H1 (cell line): ENCODE data around the gene FAM53B. TPM values are rescaled to one million over a fixed set of nuclear protein-coding genes. Genes with fewer than 3 reads are reported as not detected.

Experiments
- CTCF ChIA-PET: fragments of 300-600 bp; sonication (Branson Sonifier 250); formaldehyde crosslinking; loops from one replicate; lab custom pipeline; 2021; ENCODE audit not compliant: partially characterized antibody; lab: Charles Lee
- POLR2A ChIA-PET: fragments of 300-600 bp; sonication (Branson Sonifier 250); formaldehyde crosslinking; loops from one replicate; lab custom pipeline; 2021; ENCODE audit warnings: inconsistent platforms; ENCODE audit not compliant: partially characterized antibody; lab: Charles Lee
- DNase-seq, 2 experiments: peaks; one replicate each; pipeline versions ENCODE4 v3.0.0 to v3.0.0-alpha.2; 2010 to 2022; ENCODE audit warnings: low spot score in 2 of 2, low read depth in 1 of 2, mixed read lengths in 1 of 2
- FAIRE-seq: peaks from 2 replicates; lab custom pipeline; 2011; peaks lifted over from hg19 to GRCh38; lab: Jason Lieb, UNC
- H2AFZ ChIP-seq: 2 replicates; pipeline ENCODE4 v1.8.1; 2012; ENCODE audit warnings: low read length, inconsistent platforms
- H2AK5ac ChIP-seq: 2 replicates; pipeline ENCODE4 v1.6.1; 2013; ENCODE audit warnings: low read depth, low read length
- H2BK120ac ChIP-seq: replicated peaks from 2 replicates; pipeline ENCODE3; 2013; ENCODE audit warnings: low read depth, low read length, inconsistent platforms
- H2BK12ac ChIP-seq: 2 replicates; pipeline ENCODE4 v1.6.1; 2013; ENCODE audit warnings: low read depth, low read length
- H2BK15ac ChIP-seq: 2 replicates; pipeline ENCODE4 v1.6.1; 2013; ENCODE audit warnings: low read length
- H2BK20ac ChIP-seq: 2 replicates; pipeline ENCODE4 v1.6.1; 2013; ENCODE audit warnings: low read length
- H2BK5ac ChIP-seq: 2 replicates; pipeline ENCODE4 v1.6.1; 2013; ENCODE audit warnings: low read depth, low read length
- H3K14ac ChIP-seq: 2 replicates; pipeline ENCODE4 v1.6.1; 2013; ENCODE audit warnings: inconsistent platforms; ENCODE audit not compliant: insufficient read length
- H3K18ac ChIP-seq: 2 replicates; pipeline ENCODE4 v1.6.1; 2013; ENCODE audit warnings: low read length; ENCODE audit errors: extremely low read depth
- H3K23ac ChIP-seq: 2 replicates; pipeline ENCODE4 v1.6.1; 2013; ENCODE audit warnings: inconsistent platforms; ENCODE audit not compliant: insufficient read length
- H3K23me2 ChIP-seq: 2 replicates; pipeline ENCODE4 v1.6.1; 2013; ENCODE audit warnings: low read depth, low read length
- H3K27ac ChIP-seq: 2 replicates; pipeline ENCODE4 v1.6.1; 2011; ENCODE audit warnings: low read depth, low read length, inconsistent platforms
- H3K27me3 ChIP-seq, 4 experiments: replicated peaks in 1 of 4; 1 replicate in 1 of 4; 2 replicates in 3 of 4; pipeline versions ENCODE4 v1.6.1 to v1.8.1; 2011 to 2013; ENCODE audit warnings: low read length in 3 of 4, mild to moderate bottlenecking in 3 of 4, inconsistent platforms in 2 of 4, mixed read lengths in 2 of 4, moderate library complexity in 1 of 4; ENCODE audit not compliant: control insufficient read depth in 3 of 4, insufficient read depth in 3 of 4; ENCODE audit errors: extremely low read depth in 1 of 4
- H3K36me3 ChIP-seq, 4 experiments: 2 replicates each; pipeline versions ENCODE4 v1.6.1 to v1.8.1; 2011 to 2013; ENCODE audit warnings: mild to moderate bottlenecking in 4 of 4, low read length in 3 of 4, moderate library complexity in 2 of 4, control low read depth in 1 of 4, inconsistent platforms in 1 of 4; ENCODE audit not compliant: insufficient read depth in 4 of 4, control insufficient read depth in 2 of 4
- H3K4ac ChIP-seq: replicated peaks from 2 replicates; pipeline ENCODE3; 2013; ENCODE audit warnings: low read length, low read depth, mixed read lengths, inconsistent platforms; ENCODE audit not compliant: insufficient read length
- H3K4me1 ChIP-seq, 4 experiments: replicated peaks in 1 of 4; 1 replicate in 1 of 4; 2 replicates in 3 of 4; pipeline versions ENCODE4 v1.6.1 to v1.8.1; 2011 to 2013; ENCODE audit warnings: low read length in 3 of 4, inconsistent platforms in 2 of 4, mixed read lengths in 1 of 4; ENCODE audit not compliant: insufficient read depth in 4 of 4, control insufficient read depth in 3 of 4
- H3K4me2 ChIP-seq, 2 experiments: 2 replicates each; pipeline versions ENCODE4 v1.6.1 to v1.8.1; 2011 to 2013; ENCODE audit warnings: low read depth in 2 of 2, low read length in 2 of 2, control low read depth in 1 of 2, inconsistent platforms in 1 of 2, mild to moderate bottlenecking in 1 of 2; ENCODE audit not compliant: insufficient read depth in 1 of 2
- H3K4me3 ChIP-seq, 4 experiments: fragments of 200-600, 300-600 bp in 1 of 4; sonication (generic), shearing (Covaris generic), sonication (Bioruptor Twin) in 1 of 4; 2 replicates each; pipeline versions ENCODE4 v1.5.1 to v1.8.1; 2011 to 2016; ENCODE audit warnings: low read length in 4 of 4, low read depth in 3 of 4, control low read depth in 2 of 4, inconsistent platforms in 2 of 4, mild to moderate bottlenecking in 2 of 4, mixed read lengths in 1 of 4, moderate library complexity in 1 of 4; ENCODE audit not compliant: insufficient read depth in 2 of 4; ENCODE audit errors: extremely low read depth in 1 of 4
- H3K56ac ChIP-seq: replicated peaks from 2 replicates; pipeline ENCODE3; 2013; ENCODE audit warnings: low read depth, mild to moderate bottlenecking, mixed read lengths, low read length, inconsistent platforms; ENCODE audit not compliant: insufficient read length
- H3K79me1 ChIP-seq: 2 replicates; pipeline ENCODE4 v1.6.1; 2013; ENCODE audit warnings: low read depth, low read length, control low read depth
- H3K79me2 ChIP-seq, 2 experiments: 2 replicates each; pipeline versions ENCODE4 v1.6.1 to v1.8.1; 2012 to 2013; ENCODE audit warnings: low read length in 2 of 2, mild to moderate bottlenecking in 2 of 2, inconsistent platforms in 1 of 2; ENCODE audit not compliant: insufficient read depth in 2 of 2, control insufficient read depth in 1 of 2
- H3K9ac ChIP-seq, 4 experiments: replicated peaks in 1 of 4; 1 replicate in 1 of 4; 2 replicates in 3 of 4; pipeline versions ENCODE4 v1.6.1 to v1.8.1; 2011 to 2013; ENCODE audit warnings: low read depth in 3 of 4, low read length in 3 of 4, control low read depth in 2 of 4, mild to moderate bottlenecking in 2 of 4, moderate library complexity in 2 of 4, inconsistent platforms in 1 of 4; ENCODE audit errors: extremely low read depth in 1 of 4
- H3K9me3 ChIP-seq, 2 experiments: 2 replicates each; pipeline versions ENCODE4 v1.6.1 to v1.8.1; 2012 to 2013; ENCODE audit warnings: mild to moderate bottlenecking in 2 of 2, moderate library complexity in 2 of 2, control low read depth in 1 of 2, inconsistent platforms in 1 of 2, low read depth in 1 of 2, low read length in 1 of 2, mixed read lengths in 1 of 2; ENCODE audit not compliant: insufficient read depth in 2 of 2
- H4K20me1 ChIP-seq, 2 experiments: replicated peaks in 1 of 2; 2 replicates each; pipeline versions ENCODE3 to v1.8.1; 2011 to 2013; ENCODE audit warnings: inconsistent platforms in 2 of 2, low read length in 2 of 2, mild to moderate bottlenecking in 1 of 2; ENCODE audit not compliant: insufficient read depth in 2 of 2, control insufficient read depth in 1 of 2
- H4K5ac ChIP-seq: 2 replicates; pipeline ENCODE4 v1.6.1; 2013; ENCODE audit warnings: low read length, low read depth, mixed read lengths, inconsistent platforms; ENCODE audit not compliant: insufficient read length
- H4K8ac ChIP-seq: 2 replicates; pipeline ENCODE4 v1.8.0; 2013; ENCODE audit warnings: mild to moderate bottlenecking, moderate library complexity, low read length, inconsistent platforms; ENCODE audit not compliant: insufficient read depth; ENCODE audit errors: extremely low read depth
- H4K91ac ChIP-seq: replicated peaks from 2 replicates; pipeline ENCODE3; 2013; ENCODE audit warnings: low read length, mixed read lengths, inconsistent platforms; ENCODE audit not compliant: insufficient read length
- CHD1 ChIP-seq: IDR thresholded peaks from 2 replicates; pipeline ENCODE4 v1.6.1; 2012; ENCODE audit warnings: low read depth, low read length, improper control_type of control experiment
- EZH2 ChIP-seq: fragments of 200-600 bp; sonication (generic); IDR thresholded peaks from 2 replicates; pipeline ENCODE4 v1.7.1; 2012; ENCODE audit warnings: low read depth, mild to moderate bottlenecking, moderate library complexity, low read length, inconsistent platforms; ENCODE audit not compliant: severe bottlenecking
- FOSL1 ChIP-seq: IDR thresholded peaks from 2 replicates; pipeline ENCODE4 v1.6.1; 2011; ENCODE audit warnings: mild to moderate bottlenecking, low read depth, low read length, moderate library complexity; ENCODE audit not compliant: insufficient read depth
- JUN ChIP-seq: IDR thresholded peaks from 2 replicates; pipeline ENCODE4 v1.6.1; 2011; ENCODE audit warnings: low read depth, mild to moderate bottlenecking, improper control_type of control experiment, low read length
- KDM5A ChIP-seq: fragments of 200-600 bp; IDR thresholded peaks from 2 replicates; pipeline ENCODE4 v1.7.1; 2012; ENCODE audit warnings: mild to moderate bottlenecking, low read length, inconsistent platforms, mixed read lengths
- MAFK ChIP-seq: IDR thresholded peaks from 2 replicates; pipeline ENCODE4 v1.6.1; 2012; ENCODE audit warnings: low read depth, mild to moderate bottlenecking, improper control_type of control experiment, low read length
- PHF8 ChIP-seq: fragments of 200-600 bp; sonication (generic); conservative IDR thresholded peaks from 2 replicates; pipeline ENCODE4 v1.7.1; 2012; ENCODE audit warnings: low read depth, mild to moderate bottlenecking, inconsistent platforms, low read length, moderate library complexity
- SIRT6 ChIP-seq: IDR thresholded peaks from one replicate; pipeline ENCODE4 v1.7.1; 2012; ENCODE audit warnings: low read length, inconsistent platforms
- SIX5 ChIP-seq: IDR thresholded peaks from 2 replicates; pipeline ENCODE4 v1.6.1; 2011; ENCODE audit warnings: mild to moderate bottlenecking, low read depth, low read length
- SP1 ChIP-seq: IDR thresholded peaks from 2 replicates; pipeline ENCODE4 v1.6.1; 2011; ENCODE audit warnings: low read depth, low read length
- WGBS, 2 experiments: shearing (Covaris generic) in 1 of 2; methylation state at CpG; one replicate each; pipeline versions ENCODE4 v1.1.6 to v1.1.7; 2013 to 2015; ENCODE audit warnings: low lambda C conversion rate in 2 of 2, mixed read lengths in 2 of 2, inconsistent platforms in 1 of 2, low coverage in 1 of 2, missing lambda C conversion rate in 1 of 2; ENCODE audit not compliant: insufficient replicate concordance in 2 of 2, insufficient coverage in 1 of 2, insufficient read length in 1 of 2; ENCODE audit errors: extremely low coverage in 1 of 2, missing lambda C conversion rate in 1 of 2; 5-methylcytosine and 5-hydroxymethylcytosine counted together
- polyA plus RNA-seq, 7 experiments: library from polyadenylated mRNA; depleted of rRNA in 3 of 7; stranded (reverse) in 5 of 7; unstranded in 2 of 7; fragments of >200 nt in 5 of 7; fragments of 200-250 nt in 2 of 7; gene quantifications; 1 replicate in 5 of 7; 2 replicates in 1 of 7; 4 replicates in 1 of 7; pipeline versions ENCODE4 v1.2.1 to v1.2.3, GENCODE V29; 2011 to 2013; ENCODE audit warnings: missing spikeins in 2 of 7, mixed read lengths in 2 of 7
- total RNA-seq: library from RNA; stranded (reverse); fragmentation: NEBNext Ultra II Directional; extraction: Animal tissue kit (Norgen Biotek cat#: 25700); gene quantifications from 2 replicates; pipeline ENCODE4 v1.2.1, GENCODE V29; 2021
- TF ChIP-seq, protein P1 (sequence below), 3 experiments: IDR thresholded peaks; 1 replicate in 2 of 3; 2 replicates in 1 of 3; pipeline versions ENCODE4 v1.5.1 to v1.6.1; 2011; ENCODE audit warnings: low read length in 3 of 3, mild to moderate bottlenecking in 3 of 3, inconsistent platforms in 2 of 3, low read depth in 1 of 3, moderate library complexity in 1 of 3; ENCODE audit not compliant: insufficient read depth in 1 of 3; ENCODE audit errors: control extremely low read depth in 1 of 3

The FAM53B gene
- total and polyA plus RNA-seq, 2 of the 8 experiments (the other 6 are each of a cell fraction or from before 2014, with no cell fraction given) = 5.3 to 14.4 TPM

DNA sequence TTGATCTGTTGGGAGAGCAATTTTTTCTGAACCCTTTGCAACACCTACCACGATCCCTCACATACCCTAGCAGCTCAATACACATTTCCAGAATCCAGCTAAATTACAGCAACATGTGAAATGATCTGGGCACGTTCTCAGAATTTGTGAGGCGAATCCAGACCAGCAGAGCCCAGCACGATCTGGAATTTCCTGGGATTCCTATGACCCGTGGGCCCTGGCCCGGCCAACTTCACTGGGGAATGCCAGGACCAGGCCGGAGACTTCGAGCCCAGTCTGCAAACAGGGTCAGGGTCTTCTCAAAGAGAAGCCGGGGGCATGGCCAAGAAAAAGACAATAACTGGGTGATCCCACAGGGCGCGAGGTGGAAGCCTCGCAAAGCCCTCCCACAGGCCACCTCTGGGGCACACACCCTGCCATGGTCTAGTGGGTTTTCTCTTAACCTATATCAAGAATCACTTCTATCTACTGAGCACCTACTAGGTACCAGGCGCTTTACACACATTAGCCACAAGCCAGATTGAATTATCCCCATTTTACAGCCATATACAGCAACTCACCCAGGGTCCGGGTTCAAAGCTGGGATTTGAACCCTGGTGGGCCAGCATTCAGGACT, 33.8 kb downstream of the FAM53B start:
- Histone ChIP-seq H3K4me2 (no peak overlapping the region), H4K20me1 (peaks cover 5 to 9% of the 10 kb centered on the region in 2 experiments)
- CTCF ChIA-PET = interaction anchor here (1.0 to 2.8 kb wide), 3 partner anchors 9 to 30 kb away, joined by 4 to 30 read pairs (median 15); no protein-coding TSS in a partner anchor

More for the DNA sequence above, 33.8 kb downstream of the FAM53B start:
- H2BK5ac ChIP-seq = no peak overlapping the region
- no peaks in the 10 kb centered on the region for H3K36me3 ChIP-seq
- peaks cover 3 to 17% (median 9%) of the 10 kb centered on the region in 4 experiments; a peak in 6 of 7 replicates for H3K4me1 ChIP-seq
- FAIRE-seq = no peak
- H3K79me1 ChIP-seq = no peaks in the 10 kb centered on the region; the same call in 1 of the 2 replicates
- H2AK5ac ChIP-seq = no peak overlapping the region
- H3K14ac ChIP-seq = no peak overlapping the region
- no peak overlapping the region for H3K18ac ChIP-seq
- H3K9ac ChIP-seq = no peak overlapping the region
- POLR2A ChIA-PET = no interaction called here
- no peak overlapping the region for H2BK12ac ChIP-seq
- WGBS, 2 experiments = 84% methylated on average over 14 of the region's 14 CpGs; no CpG with 5 or more reads in 1 of the 2 experiments
- H4K91ac ChIP-seq = no peak overlapping the region
- H2BK15ac ChIP-seq = no peak overlapping the region
- H3K4ac ChIP-seq = no peak overlapping the region
- H3K27ac ChIP-seq = no peak overlapping the region
- no peak for TF ChIP-seq KDM5A
- no peak for TF ChIP-seq CHD1
- TF ChIP-seq JUN = no peak
- no peak for TF ChIP-seq SIX5
- no peak for TF ChIP-seq SP1
- TF ChIP-seq PHF8 = no peak
- TF ChIP-seq FOSL1 = no peak
- TF ChIP-seq, protein P1, sequence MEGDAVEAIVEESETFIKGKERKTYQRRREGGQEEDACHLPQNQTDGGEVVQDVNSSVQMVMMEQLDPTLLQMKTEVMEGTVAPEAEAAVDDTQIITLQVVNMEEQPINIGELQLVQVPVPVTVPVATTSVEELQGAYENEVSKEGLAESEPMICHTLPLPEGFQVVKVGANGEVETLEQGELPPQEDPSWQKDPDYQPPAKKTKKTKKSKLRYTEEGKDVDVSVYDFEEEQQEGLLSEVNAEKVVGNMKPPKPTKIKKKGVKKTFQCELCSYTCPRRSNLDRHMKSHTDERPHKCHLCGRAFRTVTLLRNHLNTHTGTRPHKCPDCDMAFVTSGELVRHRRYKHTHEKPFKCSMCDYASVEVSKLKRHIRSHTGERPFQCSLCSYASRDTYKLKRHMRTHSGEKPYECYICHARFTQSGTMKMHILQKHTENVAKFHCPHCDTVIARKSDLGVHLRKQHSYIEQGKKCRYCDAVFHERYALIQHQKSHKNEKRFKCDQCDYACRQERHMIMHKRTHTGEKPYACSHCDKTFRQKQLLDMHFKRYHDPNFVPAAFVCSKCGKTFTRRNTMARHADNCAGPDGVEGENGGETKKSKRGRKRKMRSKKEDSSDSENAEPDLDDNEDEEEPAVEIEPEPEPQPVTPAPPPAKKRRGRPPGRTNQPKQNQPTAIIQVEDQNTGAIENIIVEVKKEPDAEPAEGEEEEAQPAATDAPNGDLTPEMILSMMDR (IDR thresholded peaks at IDR 0.05; ENCODE audit: control extremely low read depth in 1 of 3, insufficient read depth in 1 of 3, low read depth in 1 of 3, low read length in 3 of 3) = no peak
- TF ChIP-seq MAFK = no peak
- no peak for TF ChIP-seq SIRT6
- no peak for TF ChIP-seq EZH2
- H2AFZ ChIP-seq = no peak overlapping the region
- H4K5ac ChIP-seq = no peak overlapping the region
- DNase-seq = no peak
- no peaks in the 10 kb centered on the region for H3K79me2 ChIP-seq
- H3K4me3 ChIP-seq = no peak overlapping the region
- H2BK120ac ChIP-seq = no peak overlapping the region
- H3K56ac ChIP-seq = no peak overlapping the region
- H3K23ac ChIP-seq = no peak overlapping the region
- no peaks in the 10 kb centered on the region for H3K9me3 ChIP-seq
- H4K8ac ChIP-seq = no peak overlapping the region; the same call in 1 of the 2 replicates
- no peak overlapping the region for H2BK20ac ChIP-seq
- H3K23me2 ChIP-seq = no peaks in the 10 kb centered on the region
- no peaks in the 10 kb centered on the region for H3K27me3 ChIP-seq
